HUES6 (cell line): ENCODE measurements around the gene TXK.

Experiments used
- H3K27ac ChIP-seq: 2 replicates; pipeline ENCODE4 v1.7.0; 2013; ENCODE audit warnings: low read depth, mild to moderate bottlenecking, low read length, inconsistent platforms
- H3K27me3 ChIP-seq: 2 replicates; pipeline ENCODE4 v1.6.1; 2013; ENCODE audit warnings: low read length; ENCODE audit not compliant: control insufficient read depth, insufficient read depth
- H3K36me3 ChIP-seq: 2 replicates; pipeline ENCODE4 v1.6.1; 2013; ENCODE audit warnings: low read length; ENCODE audit not compliant: control insufficient read depth, insufficient read depth
- H3K4me1 ChIP-seq: 2 replicates; pipeline ENCODE4 v1.6.1; 2013; ENCODE audit warnings: low read length; ENCODE audit not compliant: control insufficient read depth, insufficient read depth
- H3K4me3 ChIP-seq: 2 replicates; pipeline ENCODE4 v1.5.1; 2013; ENCODE audit warnings: low read depth, low read length
- H3K9ac ChIP-seq: one replicate; pipeline ENCODE4 v1.6.1; 2013; ENCODE audit warnings: mild to moderate bottlenecking, low read length
- H3K9me3 ChIP-seq: 2 replicates; pipeline ENCODE4 v1.6.1; 2013; ENCODE audit warnings: low read depth, low read length; ENCODE audit not compliant: control insufficient read depth, insufficient read depth

Gene TXK

GRCh38 chr4:48137846-48138245 lies 3.8 kb upstream of the TXK start:
- H3K4me3 ChIP-seq: no peak overlapping the region
- no peak overlapping the region for H3K27ac ChIP-seq
- H3K36me3 ChIP-seq: no peaks in the 10 kb centered on the region
- H3K9ac ChIP-seq: no peak overlapping the region
- H3K4me1 ChIP-seq: no peaks in the 10 kb centered on the region
- H3K9me3 ChIP-seq: no peaks in the 10 kb centered on the region
- H3K27me3 ChIP-seq: no peaks in the 10 kb centered on the region

DNA sequence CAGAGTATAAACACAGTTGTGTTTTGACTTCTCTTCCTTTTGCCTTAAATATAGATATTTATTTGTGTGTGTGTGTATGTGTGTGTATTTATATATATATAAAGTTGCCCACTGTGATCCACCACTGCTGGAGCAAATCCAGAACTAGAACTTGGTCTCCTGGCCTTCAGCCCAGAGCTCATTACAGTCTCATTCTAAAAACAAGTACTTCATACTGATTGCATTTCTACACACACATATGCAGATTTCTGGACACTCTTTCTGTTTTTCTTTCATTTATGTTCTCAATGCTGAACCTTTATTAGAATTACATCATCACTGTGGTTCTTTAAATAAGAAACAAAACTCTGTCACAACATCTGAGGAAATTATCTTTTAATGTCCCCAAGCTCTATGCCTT lies 381 bp downstream of the TXK start:
- Histone ChIP-seq H3K4me1 (no peaks in the 10 kb centered on the region), H3K27ac (no peak overlapping the region), H3K36me3 (no peaks in the 10 kb centered on the region), H3K9me3 (no peaks in the 10 kb centered on the region), H3K4me3 (no peak overlapping the region), H3K9ac (no peak overlapping the region), H3K27me3 (no peaks in the 10 kb centered on the region)

DNA sequence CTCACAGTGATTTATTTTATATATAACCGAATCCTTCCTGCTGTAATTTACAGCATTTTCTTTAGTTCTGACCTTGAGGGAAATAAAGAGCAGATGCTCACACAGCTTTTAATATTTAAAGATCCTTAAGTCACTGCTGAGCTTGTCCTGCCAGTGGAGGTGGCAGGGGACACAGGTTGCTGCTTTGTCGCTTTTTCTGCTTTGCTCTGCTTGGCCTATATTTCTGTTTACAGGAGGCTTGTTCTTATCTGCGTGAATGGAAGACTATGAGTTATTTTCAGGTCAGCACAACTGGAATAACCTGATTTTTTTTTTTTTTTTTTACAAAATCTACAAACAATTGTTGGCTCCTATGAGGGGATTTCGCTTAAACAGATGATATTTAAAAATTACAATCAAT lies 2.3 kb downstream of the TXK start:
- peaks cover 13% of the 10 kb centered on the region for H3K4me1 ChIP-seq

DNA sequence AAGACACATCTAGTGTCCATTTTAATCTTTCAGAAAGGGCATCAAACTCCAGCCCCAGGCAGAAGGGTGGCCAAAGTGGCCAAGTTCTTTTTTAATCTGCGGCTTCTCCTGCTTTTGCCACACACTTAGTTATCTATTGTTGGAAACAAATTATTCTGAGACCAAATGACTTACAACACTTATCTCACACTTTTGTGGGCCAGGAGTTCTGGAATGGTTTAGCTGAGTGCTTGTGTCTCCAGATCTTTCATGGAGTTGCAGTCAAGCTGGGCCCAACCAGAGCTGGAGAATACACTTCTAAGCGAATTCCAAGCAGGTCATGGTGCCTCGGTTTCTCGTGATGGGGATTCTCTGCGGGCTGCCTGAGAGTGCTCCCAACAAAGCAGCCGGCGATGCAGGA lies 4.0 kb downstream of the TXK start:
- H3K9me3 ChIP-seq: no peaks in the 10 kb centered on the region
- peaks cover 15% of the 10 kb centered on the region for H3K4me1 ChIP-seq
- no peaks in the 10 kb centered on the region for H3K36me3 ChIP-seq
- H3K4me3 ChIP-seq: no peak overlapping the region
- H3K9ac ChIP-seq: no peak overlapping the region
- no peak overlapping the region for H3K27ac ChIP-seq
- H3K27me3 ChIP-seq: no peaks in the 10 kb centered on the region

More for the DNA sequence above, 2.3 kb downstream of the TXK start:
- Histone ChIP-seq H3K9me3 (no peaks in the 10 kb centered on the region), H3K4me3 (no peak overlapping the region), H3K36me3 (no peaks in the 10 kb centered on the region), H3K27me3 (no peaks in the 10 kb centered on the region), H3K9ac (no peak overlapping the region), H3K27ac (no peak overlapping the region)

DNA sequence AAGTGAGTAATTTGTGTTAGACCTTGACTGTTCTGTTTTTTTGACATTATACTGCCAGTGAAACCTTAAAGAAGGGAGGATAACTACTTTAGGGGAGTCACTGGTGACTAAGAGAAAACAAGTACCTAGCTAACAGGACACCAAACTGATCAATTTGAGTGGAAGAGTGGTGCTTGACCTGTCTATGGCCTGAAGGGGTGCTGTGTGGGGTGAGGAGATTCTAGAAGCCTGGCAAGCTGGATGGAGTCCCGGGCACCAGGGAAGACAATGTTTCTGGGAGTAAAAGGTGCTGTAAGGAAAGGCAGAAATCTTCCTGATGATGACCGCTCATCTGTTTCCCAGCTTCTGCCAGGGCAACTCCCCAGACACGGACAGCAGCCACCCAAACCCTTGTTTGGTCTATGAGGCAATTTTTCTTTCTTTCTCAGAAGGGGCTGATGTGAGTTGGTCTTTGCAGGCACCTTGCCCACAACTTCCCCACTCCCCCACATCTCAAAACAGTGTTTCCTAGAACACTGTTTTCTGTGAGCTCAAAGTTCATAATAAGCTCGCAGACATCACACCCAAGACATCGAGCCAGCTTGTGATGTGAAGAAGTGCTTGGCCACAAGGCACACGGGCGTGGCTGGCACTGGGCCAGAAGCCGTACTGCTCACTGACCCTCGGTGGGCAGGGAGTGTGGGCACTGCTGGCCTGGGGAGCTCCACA lies 4.6 kb downstream of the TXK start:
- Histone ChIP-seq H3K9me3 (no peaks in the 10 kb centered on the region), H3K27me3 (no peaks in the 10 kb centered on the region), H3K27ac (no peak overlapping the region), H3K4me1 (peaks cover 15% of the 10 kb centered on the region), H3K36me3 (no peaks in the 10 kb centered on the region), H3K9ac (no peak overlapping the region), H3K4me3 (no peak overlapping the region)

DNA sequence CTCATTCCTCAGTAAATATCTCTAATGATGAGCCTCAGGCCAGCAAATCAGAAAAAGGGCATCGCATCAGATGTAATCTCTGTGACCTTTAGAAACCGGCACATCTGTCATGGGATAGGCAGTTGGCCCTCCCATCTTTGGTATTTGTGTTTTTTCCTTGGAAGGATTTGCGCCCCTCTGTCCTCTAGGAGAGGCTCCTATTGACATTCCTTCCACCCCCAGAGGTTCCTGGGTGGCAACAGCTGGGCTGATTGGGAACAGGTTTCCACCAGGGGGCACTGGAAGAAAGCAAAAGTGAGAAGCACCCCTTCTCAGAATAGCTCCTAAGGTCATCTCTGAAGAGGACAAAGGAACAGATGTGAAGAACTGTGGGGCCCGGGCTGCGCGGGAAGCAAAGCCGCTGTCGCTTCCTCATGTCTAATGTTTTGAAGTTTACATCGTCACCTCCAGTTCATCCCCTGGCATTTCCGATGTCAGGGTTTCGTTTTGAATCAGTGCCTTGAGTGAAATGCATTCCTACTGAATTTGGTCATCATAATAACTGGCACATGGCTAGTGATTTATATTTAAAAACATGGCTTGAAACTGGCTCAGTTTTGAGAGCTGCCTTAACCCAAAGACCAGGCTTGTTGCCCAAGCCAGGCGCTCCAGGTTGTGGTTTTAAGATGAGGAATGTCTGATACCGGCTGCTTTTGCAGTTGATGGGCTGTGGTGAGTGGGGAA lies 6.2 kb downstream of the TXK start:
- peaks cover 15% of the 10 kb centered on the region for H3K4me1 ChIP-seq
- H3K9ac ChIP-seq: peak overlapping the region; percentile 9
- H3K27ac ChIP-seq: 0 out of 2 replicates have a peak overlapping the region, but pooled peaks have one; percentile 18

GRCh38 chr4:48127231-48127630 lies 6.8 kb downstream of the TXK start:
- H3K36me3 ChIP-seq: no peaks in the 10 kb centered on the region
- peak overlapping the region; percentile 9 for H3K9ac ChIP-seq
- peak overlapping the region; percentile 18; the same call in 1 of the 2 replicates for H3K27ac ChIP-seq
- no peaks in the 10 kb centered on the region for H3K27me3 ChIP-seq
- peaks cover 15% of the 10 kb centered on the region for H3K4me1 ChIP-seq
- H3K9me3 ChIP-seq: no peaks in the 10 kb centered on the region
- 0 out of 2 replicates have a peak overlapping the region, but pooled peaks have one; percentile 24 for H3K4me3 ChIP-seq

More for the DNA sequence above, 6.2 kb downstream of the TXK start:
- H3K4me3 ChIP-seq: 0 out of 2 replicates have a peak overlapping the region, but pooled peaks have one; percentile 24
- H3K9me3 ChIP-seq: no peaks in the 10 kb centered on the region
- no peaks in the 10 kb centered on the region for H3K36me3 ChIP-seq
- H3K27me3 ChIP-seq: no peaks in the 10 kb centered on the region

GRCh38 chr4:48126621-48127020 lies 7.4 kb downstream of the TXK start:
- peaks cover 15% of the 10 kb centered on the region for H3K4me1 ChIP-seq
- no peak overlapping the region for H3K9ac ChIP-seq
- H3K4me3 ChIP-seq: no peak overlapping the region
- H3K36me3 ChIP-seq: no peaks in the 10 kb centered on the region
- no peaks in the 10 kb centered on the region for H3K27me3 ChIP-seq
- no peak overlapping the region; the same call in 1 of the 2 replicates for H3K27ac ChIP-seq
- H3K9me3 ChIP-seq: no peaks in the 10 kb centered on the region

GRCh38 chr4:48124870-48125269 lies 9.2 kb downstream of the TXK start:
- Histone ChIP-seq H3K27me3 (no peaks in the 10 kb centered on the region), H3K4me1 (peaks cover 15% of the 10 kb centered on the region), H3K9me3 (no peaks in the 10 kb centered on the region), H3K4me3 (no peak overlapping the region), H3K9ac (no peak overlapping the region), H3K36me3 (no peaks in the 10 kb centered on the region), H3K27ac (no peak overlapping the region)

DNA sequence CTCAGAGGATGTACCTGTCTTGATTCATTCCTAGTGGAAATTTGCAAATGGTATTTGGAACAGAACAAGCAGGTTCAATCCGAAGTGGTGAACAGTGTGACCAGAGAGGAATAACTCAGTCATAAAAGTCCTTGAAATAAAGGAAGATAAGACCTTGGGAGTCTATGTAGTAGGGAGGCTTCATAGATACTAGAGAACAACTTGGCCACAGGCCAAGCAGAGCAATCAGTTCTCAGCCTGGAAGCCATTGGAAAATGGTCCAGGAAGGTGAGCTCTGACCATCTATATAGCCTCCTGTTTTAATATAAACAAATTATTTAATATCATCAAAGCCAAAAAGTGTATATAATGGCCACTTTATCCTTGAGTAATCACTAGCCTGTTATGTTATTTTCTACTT lies 11.3 kb downstream of the TXK start:
- H3K4me3 ChIP-seq: no peak overlapping the region
- H3K36me3 ChIP-seq: no peaks in the 10 kb centered on the region
- no peaks in the 10 kb centered on the region for H3K9me3 ChIP-seq
- H3K27me3 ChIP-seq: no peaks in the 10 kb centered on the region
- no peak overlapping the region for H3K27ac ChIP-seq
- peaks cover 12% of the 10 kb centered on the region for H3K4me1 ChIP-seq
- no peak overlapping the region for H3K9ac ChIP-seq

GRCh38 chr4:48121180-48121579 lies 12.9 kb downstream of the TXK start:
- Histone ChIP-seq H3K9me3 (no peaks in the 10 kb centered on the region), H3K4me1 (no peaks in the 10 kb centered on the region; the same call in 1 of the 2 replicates)

More at GRCh38 chr4:48121180-48121579, 12.9 kb downstream of the TXK start:
- Histone ChIP-seq H3K27ac (no peak overlapping the region), H3K9ac (no peak overlapping the region), H3K4me3 (no peak overlapping the region), H3K27me3 (no peaks in the 10 kb centered on the region), H3K36me3 (no peaks in the 10 kb centered on the region)
